ENCODE measurements around the gene OXA1L. TPM values are rescaled to one million over a fixed set of nuclear protein-coding genes. Genes with fewer than 3 reads are reported as not detected.
"Not testable (repeated sequence)": the region's sequence is repeated elsewhere in the genome, so short reads cannot be mapped to it uniquely, and the experiment has no call there.

Gene OXA1L
- polyA plus RNA-seq, 1 donor (not counting 4 experiments of a cell fraction or from before 2014, with no cell fraction given) = 130 TPM

- H3K9ac ChIP-seq (ENCODE audit: control insufficient read depth, extremely low read depth, insufficient read depth, low read length) = no peak overlapping the region
- no peaks in the 10 kb centered on the region for H4K20me1 ChIP-seq (ENCODE audit: control insufficient read depth, extremely low read depth, insufficient read depth, low read length)
- H3K27me3 ChIP-seq (ENCODE audit: control insufficient read depth, extremely low read depth, insufficient read depth, low read length) = no peaks in the 10 kb centered on the region
- no peak for DNase-seq (ENCODE audit: low read depth, low spot score)
- H3K9me1 ChIP-seq (ENCODE audit: control insufficient read depth, extremely low read depth, insufficient read depth, low read length) = no peaks in the 10 kb centered on the region
- no peak overlapping the region for H3K4me3 ChIP-seq (ENCODE audit: control insufficient read depth in 2 of 3, extremely low read depth in 1 of 3, insufficient read depth in 2 of 3, low read depth in 1 of 3, low read length in 3 of 3)
- H3K4me2 ChIP-seq (ENCODE audit: control insufficient read depth, extremely low read depth, insufficient read depth, low read depth, low read length) = no peak overlapping the region
- no peaks in the 10 kb centered on the region for H3K79me2 ChIP-seq (ENCODE audit: control insufficient read depth, insufficient read depth, low read length)
- H3K4me1 ChIP-seq (ENCODE audit: control insufficient read depth, extremely low read depth, insufficient read depth, low read length) = no peaks in the 10 kb centered on the region
- TF ChIP-seq EZH2 (IDR thresholded peaks at IDR 0.05; ENCODE audit: low read length) = no peak
- TF ChIP-seq, protein P1, sequence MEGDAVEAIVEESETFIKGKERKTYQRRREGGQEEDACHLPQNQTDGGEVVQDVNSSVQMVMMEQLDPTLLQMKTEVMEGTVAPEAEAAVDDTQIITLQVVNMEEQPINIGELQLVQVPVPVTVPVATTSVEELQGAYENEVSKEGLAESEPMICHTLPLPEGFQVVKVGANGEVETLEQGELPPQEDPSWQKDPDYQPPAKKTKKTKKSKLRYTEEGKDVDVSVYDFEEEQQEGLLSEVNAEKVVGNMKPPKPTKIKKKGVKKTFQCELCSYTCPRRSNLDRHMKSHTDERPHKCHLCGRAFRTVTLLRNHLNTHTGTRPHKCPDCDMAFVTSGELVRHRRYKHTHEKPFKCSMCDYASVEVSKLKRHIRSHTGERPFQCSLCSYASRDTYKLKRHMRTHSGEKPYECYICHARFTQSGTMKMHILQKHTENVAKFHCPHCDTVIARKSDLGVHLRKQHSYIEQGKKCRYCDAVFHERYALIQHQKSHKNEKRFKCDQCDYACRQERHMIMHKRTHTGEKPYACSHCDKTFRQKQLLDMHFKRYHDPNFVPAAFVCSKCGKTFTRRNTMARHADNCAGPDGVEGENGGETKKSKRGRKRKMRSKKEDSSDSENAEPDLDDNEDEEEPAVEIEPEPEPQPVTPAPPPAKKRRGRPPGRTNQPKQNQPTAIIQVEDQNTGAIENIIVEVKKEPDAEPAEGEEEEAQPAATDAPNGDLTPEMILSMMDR (optimal IDR thresholded peaks at IDR 0.05 in 1 of 3, IDR thresholded peaks at IDR 0.05 in 1 of 3, conservative IDR thresholded peaks at IDR 0.05 in 1 of 3; ENCODE audit: extremely low read depth in 1 of 3, insufficient read depth in 2 of 3, low read length in 3 of 3) = no peak
- no peak overlapping the region for H3K27ac ChIP-seq (ENCODE audit: control insufficient read depth, insufficient read depth, low read length)
- no peaks in the 10 kb centered on the region for H3K36me3 ChIP-seq (ENCODE audit: control insufficient read depth in 2 of 2, extremely low read depth in 1 of 2, insufficient read depth in 2 of 2, low read length in 2 of 2)
- no peak for FAIRE-seq
- dilution Hi-C loops (cut with MboI; ENCODE audit: extremely low pct_ligation_motif_present, low sequenced_read_pairs) = no loop called here
- no peaks in the 10 kb centered on the region for H3K9me3 ChIP-seq (ENCODE audit: control insufficient read depth, low read depth, low read length)
- H2AFZ ChIP-seq (ENCODE audit: control insufficient read depth, low read length) = no peak overlapping the region
Observed at GRCh38 chr14:22753586-22753985, 12.9 kb upstream of the OXA1L start.

GRCh38 chr14:22757972-22758650, 8.4 kb upstream of the OXA1L start:
- FAIRE-seq; DNase-seq (ENCODE audit: low read depth, low spot score); H3K36me3 ChIP-seq (ENCODE audit: control insufficient read depth in 2 of 2, extremely low read depth in 1 of 2, insufficient read depth in 2 of 2, low read length in 2 of 2); H3K9ac ChIP-seq (ENCODE audit: control insufficient read depth, extremely low read depth, insufficient read depth, low read length); H3K27ac ChIP-seq (ENCODE audit: control insufficient read depth, insufficient read depth, low read length); H3K79me2 ChIP-seq (ENCODE audit: control insufficient read depth, insufficient read depth, low read length); H2AFZ ChIP-seq (ENCODE audit: control insufficient read depth, low read length); H3K9me3 ChIP-seq (ENCODE audit: control insufficient read depth, low read depth, low read length); H4K20me1 ChIP-seq (ENCODE audit: control insufficient read depth, extremely low read depth, insufficient read depth, low read length); H3K4me2 ChIP-seq (ENCODE audit: control insufficient read depth, extremely low read depth, insufficient read depth, low read depth, low read length); dilution Hi-C loops (cut with MboI; ENCODE audit: extremely low pct_ligation_motif_present, low sequenced_read_pairs); H3K9me1 ChIP-seq (ENCODE audit: control insufficient read depth, extremely low read depth, insufficient read depth, low read length); H3K4me3 ChIP-seq (ENCODE audit: control insufficient read depth in 2 of 3, extremely low read depth in 1 of 3, insufficient read depth in 2 of 3, low read depth in 1 of 3, low read length in 3 of 3); H3K4me1 ChIP-seq (ENCODE audit: control insufficient read depth, extremely low read depth, insufficient read depth, low read length); H3K27me3 ChIP-seq (ENCODE audit: control insufficient read depth, extremely low read depth, insufficient read depth, low read length): not testable (repeated sequence)

DNA sequence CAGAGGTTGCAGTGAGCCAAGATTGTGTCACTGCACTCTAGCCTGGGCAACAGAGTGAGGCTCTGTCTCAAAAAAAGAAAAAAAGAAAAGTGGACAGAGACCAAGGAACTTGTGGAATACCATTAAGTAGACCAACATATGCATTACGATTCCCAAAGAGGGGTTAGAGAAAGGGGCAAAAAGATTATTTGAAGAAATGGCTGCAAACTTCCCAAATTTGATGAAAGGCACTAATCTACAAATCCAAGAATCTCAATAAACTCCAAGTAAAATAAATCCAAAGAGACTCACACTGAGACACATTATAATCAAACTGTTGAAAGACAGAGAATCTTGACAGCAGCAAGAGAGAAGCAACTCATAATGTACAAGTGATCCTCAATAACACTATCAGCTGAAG, 4.8 kb upstream of the OXA1L start:
- Histone ChIP-seq H3K27me3 (ENCODE audit: control insufficient read depth, extremely low read depth, insufficient read depth, low read length) (no peaks in the 10 kb centered on the region), H3K36me3 (ENCODE audit: control insufficient read depth in 2 of 2, extremely low read depth in 1 of 2, insufficient read depth in 2 of 2, low read length in 2 of 2) (no peaks in the 10 kb centered on the region), H3K27ac (ENCODE audit: control insufficient read depth, insufficient read depth, low read length) (no peak overlapping the region), H3K79me2 (ENCODE audit: control insufficient read depth, insufficient read depth, low read length) (peaks cover 2% of the 10 kb centered on the region), H2AFZ (ENCODE audit: control insufficient read depth, low read length) (no peak overlapping the region), H3K9ac (ENCODE audit: control insufficient read depth, extremely low read depth, insufficient read depth, low read length) (no peak overlapping the region), H4K20me1 (ENCODE audit: control insufficient read depth, extremely low read depth, insufficient read depth, low read length) (no peaks in the 10 kb centered on the region), H3K9me3 (ENCODE audit: control insufficient read depth, low read depth, low read length) (no peaks in the 10 kb centered on the region), H3K4me1 (ENCODE audit: control insufficient read depth, extremely low read depth, insufficient read depth, low read length) (peaks cover 5% of the 10 kb centered on the region), H3K9me1 (ENCODE audit: control insufficient read depth, extremely low read depth, insufficient read depth, low read length) (no peaks in the 10 kb centered on the region), H3K4me2 (ENCODE audit: control insufficient read depth, extremely low read depth, insufficient read depth, low read depth, low read length) (no peak overlapping the region), H3K4me3 (ENCODE audit: control insufficient read depth in 2 of 3, extremely low read depth in 1 of 3, insufficient read depth in 2 of 3, low read depth in 1 of 3, low read length in 3 of 3) (no peak overlapping the region)
- no peak for DNase-seq (ENCODE audit: low read depth, low spot score)
- dilution Hi-C loops (cut with MboI; ENCODE audit: extremely low pct_ligation_motif_present, low sequenced_read_pairs) = no loop called here
- no peak for FAIRE-seq
- TF ChIP-seq, protein P1 (optimal IDR thresholded peaks at IDR 0.05 in 1 of 3, IDR thresholded peaks at IDR 0.05 in 1 of 3, conservative IDR thresholded peaks at IDR 0.05 in 1 of 3; ENCODE audit: extremely low read depth in 1 of 3, insufficient read depth in 2 of 3, low read length in 3 of 3) = no peak
- TF ChIP-seq EZH2 (IDR thresholded peaks at IDR 0.05; ENCODE audit: low read length) = no peak

Measured in keratinocyte (primary cell).